GM18873 (cell line): ENCODE data around the gene FBLN5.

ENCODE experiments used
- ATAC-seq: cut with Tn5 transposase; IDR thresholded peaks from one replicate; pipeline ENCODE4 v1.9.1; 2021; ENCODE audit warnings: mild to moderate bottlenecking, moderate library complexity, moderate number of reproducible peaks; ENCODE audit not compliant: unreplicated experiment, low FRiP score

The FBLN5 gene

GRCh38 chr14:91946622-91947474 is 646 bp downstream of the FBLN5 start:
- ATAC-seq, result no peak

GRCh38 chr14:91945751-91946621 is 1.5 kb downstream of the FBLN5 start:
- no peak for ATAC-seq

- no peak for ATAC-seq
These were observed 4.5 kb downstream of the FBLN5 start for GRCh38 chr14:91942946-91943345.

- ATAC-seq, result no peak
These were observed 5.4 kb downstream of the FBLN5 start for GRCh38 chr14:91942128-91942527.

GRCh38 chr14:91940209-91940608 is 7.3 kb downstream of the FBLN5 start:
- ATAC-seq, result no peak

GRCh38 chr14:91935586-91935985 is 11.9 kb downstream of the FBLN5 start:
- no peak for ATAC-seq

GRCh38 chr14:91934554-91935285 is 12.8 kb downstream of the FBLN5 start:
- no peak for ATAC-seq

- no peak for ATAC-seq
These were observed 15.9 kb downstream of the FBLN5 start for GRCh38 chr14:91931478-91932088.

GRCh38 chr14:91929700-91930099 is 17.8 kb downstream of the FBLN5 start:
- ATAC-seq, result no peak

GRCh38 chr14:91927800-91928199 is 19.7 kb downstream of the FBLN5 start:
- no peak for ATAC-seq

GRCh38 chr14:91927191-91927590 is 20.3 kb downstream of the FBLN5 start:
- no peak for ATAC-seq

GRCh38 chr14:91926131-91926890 is 21.2 kb downstream of the FBLN5 start:
- ATAC-seq, result no peak

GRCh38 chr14:91925727-91926121 is 21.8 kb downstream of the FBLN5 start:
- ATAC-seq, result no peak

- no peak for ATAC-seq
These were observed 22.3 kb downstream of the FBLN5 start for GRCh38 chr14:91925001-91925726.

GRCh38 chr14:91920526-91920925 is 27.0 kb downstream of the FBLN5 start:
- ATAC-seq, result no peak

- ATAC-seq, result no peak
These were observed 27.7 kb downstream of the FBLN5 start for GRCh38 chr14:91919814-91920213.

GRCh38 chr14:91918186-91918883 is 29.2 kb downstream of the FBLN5 start:
- ATAC-seq, result no peak

GRCh38 chr14:91912035-91912434 is 35.5 kb downstream of the FBLN5 start:
- ATAC-seq, result no peak
